HepG2 (cell line): ENCODE measurements around the gene LCAT. TPM values are rescaled to one million over a fixed set of nuclear protein-coding genes. Genes with fewer than 3 reads are reported as not detected.

Experiments
- ELF4 ChIP-seq: sonication (generic); formaldehyde crosslinking; IDR thresholded peaks from 2 replicates; pipeline ENCODE4 v1.5.0; 2020; ENCODE audit warnings: missing genetic modification reagents, mild to moderate bottlenecking, moderate library complexity, borderline replicate concordance
- HDAC1 ChIP-seq: sonication (generic); formaldehyde crosslinking; IDR thresholded peaks from 2 replicates; pipeline ENCODE4 v1.5.1; 2020; ENCODE audit warnings: mild to moderate bottlenecking, missing genetic modification reagents
- HES4 ChIP-seq: sonication (generic); formaldehyde crosslinking; IDR thresholded peaks from 2 replicates; pipeline ENCODE4 v1.9.0; 2021; ENCODE audit warnings: mild to moderate bottlenecking, missing genetic modification reagents, borderline replicate concordance
- MED1 ChIP-seq: sonication (generic); formaldehyde crosslinking; IDR thresholded peaks from 2 replicates; pipeline ENCODE4 v1.4.0; 2020; ENCODE audit warnings: missing genetic modification reagents
- MTA1 ChIP-seq: sonication (generic); formaldehyde crosslinking; IDR thresholded peaks from 2 replicates; pipeline ENCODE4 v1.4.0; 2020; ENCODE audit warnings: missing genetic modification reagents, mild to moderate bottlenecking, borderline replicate concordance
- NCOA5 ChIP-seq: sonication (generic); formaldehyde crosslinking; IDR thresholded peaks from 2 replicates; pipeline ENCODE4 v1.4.0; 2020; ENCODE audit warnings: missing genetic modification reagents
- PRPF4 ChIP-seq: fragments of 200-400 bp; formaldehyde crosslinking; IDR thresholded peaks from 2 replicates; pipeline ENCODE4 v1.6.1; 2016; ENCODE audit warnings: low read length, low read depth; ENCODE audit not compliant: poor library complexity, severe bottlenecking
- RARA ChIP-seq: IDR thresholded peaks from 2 replicates; pipeline ENCODE4 v1.6.1; 2016; ENCODE audit warnings: missing genetic modification reagents, missing compliant biosample characterization
- REL ChIP-seq: sonication (generic); formaldehyde crosslinking; conservative IDR thresholded peaks from 2 replicates; pipeline ENCODE4 v1.8.0; 2022; ENCODE audit warnings: mild to moderate bottlenecking, missing genetic modification reagents, moderate library complexity
- SMYD3 ChIP-seq: sonication (generic); formaldehyde crosslinking; IDR thresholded peaks from 2 replicates; pipeline ENCODE4 v1.8.1; 2023; ENCODE audit warnings: mild to moderate bottlenecking, missing genetic modification reagents
- SOX13 ChIP-seq, 3 experiments: fragments of 450-650 bp in 1 of 3; sonication (generic) in 1 of 3; formaldehyde crosslinking in 1 of 3; IDR thresholded peaks in 2 of 3; conservative IDR thresholded peaks in 1 of 3; 2 replicates each; pipeline versions ENCODE4 v1.5.0 to v1.6.1; 2016 to 2020; ENCODE audit warnings: antibody characterized with exemption in 1 of 3, mild to moderate bottlenecking in 1 of 3, missing compliant biosample characterization in 1 of 3, missing genetic modification reagents in 1 of 3, moderate library complexity in 1 of 3
- SPEN ChIP-seq: sonication (generic); formaldehyde crosslinking; IDR thresholded peaks from 2 replicates; pipeline ENCODE4 v1.5.1; 2020; ENCODE audit warnings: low read depth, mild to moderate bottlenecking, missing genetic modification reagents
- TARDBP ChIP-seq: sonication (generic); formaldehyde crosslinking; IDR thresholded peaks from 2 replicates; pipeline ENCODE4 v1.8.0; 2022; ENCODE audit warnings: mild to moderate bottlenecking, missing genetic modification reagents
- TBX2 ChIP-seq: sonication (generic); formaldehyde crosslinking; IDR thresholded peaks from 2 replicates; pipeline ENCODE4 v1.5.0; 2020; ENCODE audit warnings: missing genetic modification reagents, mild to moderate bottlenecking, borderline replicate concordance
- TRIM24 ChIP-seq: sonication (generic); formaldehyde crosslinking; IDR thresholded peaks from 2 replicates; pipeline ENCODE4 v1.8.0; 2022; ENCODE audit warnings: mild to moderate bottlenecking, missing genetic modification reagents
- XBP1 ChIP-seq: sonication (generic); formaldehyde crosslinking; IDR thresholded peaks from 2 replicates; pipeline ENCODE4 v1.5.0; 2020; ENCODE audit warnings: missing genetic modification reagents
- ZNF282 ChIP-seq: fragments of 450-650 bp; IDR thresholded peaks from 2 replicates; pipeline ENCODE4 v1.6.1; 2018; ENCODE audit not compliant: partially characterized antibody
- ZNF530 ChIP-seq: sonication (generic); formaldehyde crosslinking; IDR thresholded peaks from 2 replicates; pipeline ENCODE4 v1.5.0; 2020; ENCODE audit warnings: low read depth, mild to moderate bottlenecking, missing genetic modification reagents
- ZNF567 ChIP-seq: sonication (generic); formaldehyde crosslinking; IDR thresholded peaks from 2 replicates; pipeline ENCODE4 v1.8.1; 2023; ENCODE audit warnings: mild to moderate bottlenecking, missing genetic modification reagents, borderline replicate concordance
- ZNF598 ChIP-seq: sonication (generic); formaldehyde crosslinking; IDR thresholded peaks from 2 replicates; pipeline ENCODE4 v1.5.1; 2020; ENCODE audit warnings: mild to moderate bottlenecking, missing genetic modification reagents, borderline replicate concordance
- ZSCAN9 ChIP-seq: IDR thresholded peaks from 2 replicates; pipeline ENCODE4 v1.6.1; 2016; ENCODE audit warnings: borderline replicate concordance
- polyA plus RNA-seq, 8 experiments: library from polyadenylated mRNA; depleted of rRNA in 3 of 8; stranded (reverse) in 7 of 8; unstranded in 1 of 8; fragments of >200 nt; fragmentation: Illumina TruSeq in 4 of 8; extraction: Trizol in 4 of 8; gene quantifications; 2 replicates each; pipeline versions ENCODE4 v1.2.1 to v1.2.3, GENCODE V29; 2011 to 2016; ENCODE audit warnings: low read depth in 4 of 8, missing spikeins in 1 of 8, mixed read lengths in 1 of 8; ENCODE audit not compliant: insufficient read depth in 1 of 8
- total RNA-seq, 5 experiments: library from RNA; depleted of rRNA; stranded (reverse); fragments of >200 nt; fragmentation: Illumina TruSeq; extraction: Trizol; gene quantifications; 2 replicates each; pipeline ENCODE4 v1.2.3, GENCODE V29; 2016; ENCODE audit warnings: low read depth in 1 of 5
- TF ChIP-seq, protein P1 (sequence below): sonication (generic); formaldehyde crosslinking; IDR thresholded peaks from 2 replicates; pipeline ENCODE4 v1.5.0; 2020; ENCODE audit warnings: mild to moderate bottlenecking, missing genetic modification reagents
- TF ChIP-seq, protein P2 (sequence below): sonication (generic); formaldehyde crosslinking; IDR thresholded peaks from 2 replicates; pipeline ENCODE4 v1.9.0; 2022; ENCODE audit warnings: missing genetic modification reagents, mild to moderate bottlenecking, borderline replicate concordance
- TF ChIP-seq, protein P3 (sequence below): sonication (generic); formaldehyde crosslinking; conservative IDR thresholded peaks from 2 replicates; pipeline ENCODE4 v1.4.0; 2020; ENCODE audit warnings: missing genetic modification reagents

Gene LCAT
- total and polyA plus RNA-seq, 2 of the 13 experiments (the other 11 are each of a cell fraction or from before 2014, with no cell fraction given) = 36.1 to 38.9 TPM

DNA sequence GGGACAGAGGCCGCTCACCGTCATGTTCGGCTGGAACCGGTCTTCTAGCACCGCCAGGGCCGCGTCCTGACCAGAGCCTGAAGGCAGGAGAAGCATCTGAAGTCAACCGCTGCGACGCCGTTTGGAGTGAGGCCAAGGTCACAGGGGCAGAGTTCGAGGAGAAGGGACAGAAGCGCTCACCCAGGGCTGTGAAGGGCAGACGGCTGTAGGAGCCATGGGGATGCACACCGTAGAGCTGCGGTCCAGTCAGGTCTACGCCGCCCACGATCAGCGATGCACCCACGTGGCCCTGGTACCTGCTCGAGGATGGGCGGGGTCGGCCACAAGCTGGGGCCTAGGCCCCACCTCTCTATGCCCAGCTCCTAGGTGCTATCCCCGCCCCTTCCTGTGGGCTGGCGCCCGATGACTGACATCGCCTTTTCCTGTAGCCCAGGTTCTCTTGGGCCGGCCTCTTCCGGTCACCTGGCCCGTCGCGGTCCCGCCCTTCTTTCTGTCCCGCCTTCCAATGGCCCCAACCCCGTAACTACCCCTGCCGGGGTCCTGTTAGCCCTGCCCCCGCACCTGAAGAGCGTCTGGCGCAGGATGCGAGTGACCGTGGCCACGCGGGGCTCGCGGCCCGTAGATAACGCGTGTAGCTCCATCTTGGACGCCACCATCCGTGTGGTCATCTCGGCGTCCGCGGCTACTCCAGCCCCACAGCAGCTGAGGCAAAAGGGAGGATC, 8.4 kb downstream of the LCAT start (continued):
- TF ChIP-seq, protein P1, sequence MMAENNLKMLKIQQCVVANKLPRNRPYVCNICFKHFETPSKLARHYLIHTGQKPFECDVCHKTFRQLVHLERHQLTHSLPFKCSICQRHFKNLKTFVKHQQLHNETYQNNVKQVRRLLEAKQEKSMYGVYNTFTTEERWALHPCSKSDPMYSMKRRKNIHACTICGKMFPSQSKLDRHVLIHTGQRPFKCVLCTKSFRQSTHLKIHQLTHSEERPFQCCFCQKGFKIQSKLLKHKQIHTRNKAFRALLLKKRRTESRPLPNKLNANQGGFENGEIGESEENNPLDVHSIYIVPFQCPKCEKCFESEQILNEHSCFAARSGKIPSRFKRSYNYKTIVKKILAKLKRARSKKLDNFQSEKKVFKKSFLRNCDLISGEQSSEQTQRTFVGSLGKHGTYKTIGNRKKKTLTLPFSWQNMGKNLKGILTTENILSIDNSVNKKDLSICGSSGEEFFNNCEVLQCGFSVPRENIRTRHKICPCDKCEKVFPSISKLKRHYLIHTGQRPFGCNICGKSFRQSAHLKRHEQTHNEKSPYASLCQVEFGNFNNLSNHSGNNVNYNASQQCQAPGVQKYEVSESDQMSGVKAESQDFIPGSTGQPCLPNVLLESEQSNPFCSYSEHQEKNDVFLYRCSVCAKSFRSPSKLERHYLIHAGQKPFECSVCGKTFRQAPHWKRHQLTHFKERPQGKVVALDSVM (CRISPR knock-in tag) = no peak; the same call in 1 of the 2 replicates
- TF ChIP-seq REL = peak; percentile 23; the same call in 1 of the 2 replicates
- peak; percentile 85 for TF ChIP-seq TBX2 (CRISPR knock-in tag)
- TF ChIP-seq, protein P2, sequence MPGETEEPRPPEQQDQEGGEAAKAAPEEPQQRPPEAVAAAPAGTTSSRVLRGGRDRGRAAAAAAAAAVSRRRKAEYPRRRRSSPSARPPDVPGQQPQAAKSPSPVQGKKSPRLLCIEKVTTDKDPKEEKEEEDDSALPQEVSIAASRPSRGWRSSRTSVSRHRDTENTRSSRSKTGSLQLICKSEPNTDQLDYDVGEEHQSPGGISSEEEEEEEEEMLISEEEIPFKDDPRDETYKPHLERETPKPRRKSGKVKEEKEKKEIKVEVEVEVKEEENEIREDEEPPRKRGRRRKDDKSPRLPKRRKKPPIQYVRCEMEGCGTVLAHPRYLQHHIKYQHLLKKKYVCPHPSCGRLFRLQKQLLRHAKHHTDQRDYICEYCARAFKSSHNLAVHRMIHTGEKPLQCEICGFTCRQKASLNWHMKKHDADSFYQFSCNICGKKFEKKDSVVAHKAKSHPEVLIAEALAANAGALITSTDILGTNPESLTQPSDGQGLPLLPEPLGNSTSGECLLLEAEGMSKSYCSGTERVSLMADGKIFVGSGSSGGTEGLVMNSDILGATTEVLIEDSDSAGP = peak; percentile 95
- peak; percentile 79 for TF ChIP-seq MED1
- TF ChIP-seq NCOA5 = peak; percentile 92; the same call in 1 of the 2 replicates
- 0 out of 2 replicates have a peak, but pooled peaks have one; percentile 39 for TF ChIP-seq RARA (CRISPR knock-in tag)
- TF ChIP-seq SMYD3 (CRISPR knock-in tag) = peak; percentile 42; the same call in 1 of the 2 replicates
- peak; percentile 76; the same call in 1 of the 2 replicates for TF ChIP-seq XBP1 (CRISPR knock-in tag)
- no peak for TF ChIP-seq SOX13 (IDR thresholded peaks at IDR 0.05)
- 0 out of 4 replicates have a peak, but pooled peaks of 1 of the 2 experiments have one; percentile 9 for TF ChIP-seq SOX13 (CRISPR knock-in tag; conservative IDR thresholded peaks at IDR 0.05 in 1 of 2, IDR thresholded peaks at IDR 0.05 in 1 of 2)
- TF ChIP-seq ZNF567 (CRISPR knock-in tag) = 0 out of 2 replicates have a peak, but pooled peaks have one; percentile 53
- TF ChIP-seq TRIM24 = no peak
- TF ChIP-seq HDAC1 (CRISPR knock-in tag) = peak; percentile 76
- TF ChIP-seq ZNF530 (CRISPR knock-in tag) = no peak
- peak; percentile 97; the same call in 1 of the 2 replicates for TF ChIP-seq ZNF598 (CRISPR knock-in tag)
- no peak for TF ChIP-seq PRPF4
- TF ChIP-seq ZSCAN9 = 0 out of 2 replicates have a peak, but pooled peaks have one; percentile 26
- TF ChIP-seq TARDBP (CRISPR knock-in tag) = peak; percentile 57
- peak; percentile 2; the same call in 1 of the 2 replicates for TF ChIP-seq ELF4 (CRISPR knock-in tag)
- peak; percentile 73; the same call in 1 of the 2 replicates for TF ChIP-seq SPEN (CRISPR knock-in tag)
- TF ChIP-seq, protein P3, sequence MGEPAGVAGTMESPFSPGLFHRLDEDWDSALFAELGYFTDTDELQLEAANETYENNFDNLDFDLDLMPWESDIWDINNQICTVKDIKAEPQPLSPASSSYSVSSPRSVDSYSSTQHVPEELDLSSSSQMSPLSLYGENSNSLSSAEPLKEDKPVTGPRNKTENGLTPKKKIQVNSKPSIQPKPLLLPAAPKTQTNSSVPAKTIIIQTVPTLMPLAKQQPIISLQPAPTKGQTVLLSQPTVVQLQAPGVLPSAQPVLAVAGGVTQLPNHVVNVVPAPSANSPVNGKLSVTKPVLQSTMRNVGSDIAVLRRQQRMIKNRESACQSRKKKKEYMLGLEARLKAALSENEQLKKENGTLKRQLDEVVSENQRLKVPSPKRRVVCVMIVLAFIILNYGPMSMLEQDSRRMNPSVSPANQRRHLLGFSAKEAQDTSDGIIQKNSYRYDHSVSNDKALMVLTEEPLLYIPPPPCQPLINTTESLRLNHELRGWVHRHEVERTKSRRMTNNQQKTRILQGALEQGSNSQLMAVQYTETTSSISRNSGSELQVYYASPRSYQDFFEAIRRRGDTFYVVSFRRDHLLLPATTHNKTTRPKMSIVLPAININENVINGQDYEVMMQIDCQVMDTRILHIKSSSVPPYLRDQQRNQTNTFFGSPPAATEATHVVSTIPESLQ (CRISPR knock-in tag) = no peak
- peak; percentile 98 for TF ChIP-seq HES4 (CRISPR knock-in tag)
- no peak for TF ChIP-seq ZNF282
- peak; percentile 64; the same call in 1 of the 2 replicates for TF ChIP-seq MTA1 (CRISPR knock-in tag)
